ENCODE results near the gene PANK2. TPM values are rescaled to one million over a fixed set of nuclear protein-coding genes. Genes with fewer than 3 reads are reported as not detected.

Gene PANK2
- total and polyA plus RNA-seq, 10 of the 15 experiments (the other 5 are each of a cell fraction or from before 2014, with no cell fraction given), result 13.2 to 43.4 (median 33.3) TPM

DNA sequence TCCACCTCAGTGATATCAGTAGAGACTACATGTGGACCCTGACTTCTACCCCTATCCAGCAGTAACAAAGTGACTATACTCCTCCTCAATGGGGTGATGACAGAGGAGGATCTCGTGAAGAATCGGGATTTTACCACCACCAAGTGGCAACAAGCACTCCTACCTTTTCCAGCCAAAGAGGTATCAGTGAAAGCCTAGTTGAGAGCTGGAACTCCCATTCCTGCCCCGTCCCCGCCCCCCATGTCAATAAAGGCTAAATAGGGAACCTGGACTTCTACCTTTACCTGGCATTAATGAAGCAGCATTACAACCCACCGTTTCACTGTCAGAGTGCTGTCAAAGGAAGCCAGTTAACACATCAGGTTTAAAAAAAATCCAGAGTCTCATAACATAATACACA is 80.8 kb downstream of the PANK2 start:
- H4K20me1 ChIP-seq (ENCODE audit: control insufficient read depth, insufficient read depth), result no peaks in the 10 kb centered on the region
- DNase-seq (ENCODE audit: low read depth, low spot score) (no peak), ATAC-seq (no peak), FAIRE-seq (no peak)
- in situ Hi-C loops (cut with MboI) (no loop called here), intact Hi-C loops (cut with micrococcal nuclease; ENCODE audit: unreplicated experiment) (no loop called here)
- no peak overlapping the region for H2AFZ ChIP-seq (ENCODE audit: control insufficient read depth, low read depth, low read length)
- RAD21 ChIA-PET (ENCODE audit: unreplicated experiment), result no interaction called here
- H3K36me3 ChIP-seq (ENCODE audit: control insufficient read depth in 2 of 2, insufficient read depth in 2 of 2, low read length in 1 of 2), result no peaks in the 10 kb centered on the region
- no peak overlapping the region for H3K4me2 ChIP-seq (ENCODE audit: control insufficient read depth, insufficient read depth)
- no peak overlapping the region for H3K9ac ChIP-seq (ENCODE audit: control insufficient read depth, insufficient read depth, low read length)
- CTCF ChIA-PET, result no interaction called here
- H3K9me3 ChIP-seq (replicated peaks; ENCODE audit: control insufficient read depth, insufficient read depth, low read length), result no peaks in the 10 kb centered on the region
- no peaks in the 10 kb centered on the region for H3K27me3 ChIP-seq (replicated peaks in 1 of 2; ENCODE audit: control insufficient read depth in 2 of 2, insufficient read depth in 2 of 2, low read length in 1 of 2)
- no peaks in the 10 kb centered on the region for H3K79me2 ChIP-seq (ENCODE audit: control insufficient read depth, insufficient read depth, low read length)
- H3K4me1 ChIP-seq (ENCODE audit: control insufficient read depth, insufficient read depth, low read length), result no peaks in the 10 kb centered on the region
- no peak overlapping the region for H3K27ac ChIP-seq (ENCODE audit: control insufficient read depth, insufficient read depth)
- no TSS peak for BruUV-seq (replicated peaks)
- SMC1A ChIA-PET (ENCODE audit: uncharacterized antibody, unreplicated experiment), result interaction anchor here (0.6 kb wide), 1 partner anchor 87 kb away, joined by 3 read pairs; no protein-coding TSS in a partner anchor
- 47% methylated on average over 5 of the region's 5 CpGs for WGBS (ENCODE audit: insufficient coverage, insufficient replicate concordance, low lambda C conversion rate, missing lambda C conversion rate)
- POLR2A ChIA-PET, result no interaction called here
- no peak for TF ChIP-seq ZNF384 (IDR thresholded peaks at IDR 0.05; ENCODE audit: borderline replicate concordance, low read depth, low read length)
- TF ChIP-seq, protein P1, sequence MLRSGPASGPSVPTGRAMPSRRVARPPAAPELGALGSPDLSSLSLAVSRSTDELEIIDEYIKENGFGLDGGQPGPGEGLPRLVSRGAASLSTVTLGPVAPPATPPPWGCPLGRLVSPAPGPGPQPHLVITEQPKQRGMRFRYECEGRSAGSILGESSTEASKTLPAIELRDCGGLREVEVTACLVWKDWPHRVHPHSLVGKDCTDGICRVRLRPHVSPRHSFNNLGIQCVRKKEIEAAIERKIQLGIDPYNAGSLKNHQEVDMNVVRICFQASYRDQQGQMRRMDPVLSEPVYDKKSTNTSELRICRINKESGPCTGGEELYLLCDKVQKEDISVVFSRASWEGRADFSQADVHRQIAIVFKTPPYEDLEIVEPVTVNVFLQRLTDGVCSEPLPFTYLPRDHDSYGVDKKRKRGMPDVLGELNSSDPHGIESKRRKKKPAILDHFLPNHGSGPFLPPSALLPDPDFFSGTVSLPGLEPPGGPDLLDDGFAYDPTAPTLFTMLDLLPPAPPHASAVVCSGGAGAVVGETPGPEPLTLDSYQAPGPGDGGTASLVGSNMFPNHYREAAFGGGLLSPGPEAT (IDR thresholded peaks at IDR 0.05; ENCODE audit: low read depth), result no peak
- TF ChIP-seq POLR2AphosphoS5 (IDR thresholded peaks at IDR 0.05; ENCODE audit: low read length), result no peak
- TF ChIP-seq, protein P2, sequence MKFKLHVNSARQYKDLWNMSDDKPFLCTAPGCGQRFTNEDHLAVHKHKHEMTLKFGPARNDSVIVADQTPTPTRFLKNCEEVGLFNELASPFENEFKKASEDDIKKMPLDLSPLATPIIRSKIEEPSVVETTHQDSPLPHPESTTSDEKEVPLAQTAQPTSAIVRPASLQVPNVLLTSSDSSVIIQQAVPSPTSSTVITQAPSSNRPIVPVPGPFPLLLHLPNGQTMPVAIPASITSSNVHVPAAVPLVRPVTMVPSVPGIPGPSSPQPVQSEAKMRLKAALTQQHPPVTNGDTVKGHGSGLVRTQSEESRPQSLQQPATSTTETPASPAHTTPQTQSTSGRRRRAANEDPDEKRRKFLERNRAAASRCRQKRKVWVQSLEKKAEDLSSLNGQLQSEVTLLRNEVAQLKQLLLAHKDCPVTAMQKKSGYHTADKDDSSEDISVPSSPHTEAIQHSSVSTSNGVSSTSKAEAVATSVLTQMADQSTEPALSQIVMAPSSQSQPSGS (IDR thresholded peaks at IDR 0.05; ENCODE audit: low read length), result no peak
- TF ChIP-seq HDGF (IDR thresholded peaks at IDR 0.05), result no peak
- no peak for TF ChIP-seq PAX8 (IDR thresholded peaks at IDR 0.05)
- no peak for TF ChIP-seq ZNF207 (IDR thresholded peaks at IDR 0.05; ENCODE audit: borderline replicate concordance)
- TF ChIP-seq, protein P3, sequence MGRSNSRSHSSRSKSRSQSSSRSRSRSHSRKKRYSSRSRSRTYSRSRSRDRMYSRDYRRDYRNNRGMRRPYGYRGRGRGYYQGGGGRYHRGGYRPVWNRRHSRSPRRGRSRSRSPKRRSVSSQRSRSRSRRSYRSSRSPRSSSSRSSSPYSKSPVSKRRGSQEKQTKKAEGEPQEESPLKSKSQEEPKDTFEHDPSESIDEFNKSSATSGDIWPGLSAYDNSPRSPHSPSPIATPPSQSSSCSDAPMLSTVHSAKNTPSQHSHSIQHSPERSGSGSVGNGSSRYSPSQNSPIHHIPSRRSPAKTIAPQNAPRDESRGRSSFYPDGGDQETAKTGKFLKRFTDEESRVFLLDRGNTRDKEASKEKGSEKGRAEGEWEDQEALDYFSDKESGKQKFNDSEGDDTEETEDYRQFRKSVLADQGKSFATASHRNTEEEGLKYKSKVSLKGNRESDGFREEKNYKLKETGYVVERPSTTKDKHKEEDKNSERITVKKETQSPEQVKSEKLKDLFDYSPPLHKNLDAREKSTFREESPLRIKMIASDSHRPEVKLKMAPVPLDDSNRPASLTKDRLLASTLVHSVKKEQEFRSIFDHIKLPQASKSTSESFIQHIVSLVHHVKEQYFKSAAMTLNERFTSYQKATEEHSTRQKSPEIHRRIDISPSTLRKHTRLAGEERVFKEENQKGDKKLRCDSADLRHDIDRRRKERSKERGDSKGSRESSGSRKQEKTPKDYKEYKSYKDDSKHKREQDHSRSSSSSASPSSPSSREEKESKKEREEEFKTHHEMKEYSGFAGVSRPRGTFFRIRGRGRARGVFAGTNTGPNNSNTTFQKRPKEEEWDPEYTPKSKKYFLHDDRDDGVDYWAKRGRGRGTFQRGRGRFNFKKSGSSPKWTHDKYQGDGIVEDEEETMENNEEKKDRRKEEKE (IDR thresholded peaks at IDR 0.05), result no peak
- no peak for TF ChIP-seq MAX (IDR thresholded peaks at IDR 0.05; ENCODE audit: low read depth, low read length)
- no peak for TF ChIP-seq POLR2A (IDR thresholded peaks at IDR 0.05; ENCODE audit: low read depth, low read length)
- TF ChIP-seq KDM1A (IDR thresholded peaks at IDR 0.05; ENCODE audit: borderline replicate concordance), result no peak
- TF ChIP-seq, protein P4, sequence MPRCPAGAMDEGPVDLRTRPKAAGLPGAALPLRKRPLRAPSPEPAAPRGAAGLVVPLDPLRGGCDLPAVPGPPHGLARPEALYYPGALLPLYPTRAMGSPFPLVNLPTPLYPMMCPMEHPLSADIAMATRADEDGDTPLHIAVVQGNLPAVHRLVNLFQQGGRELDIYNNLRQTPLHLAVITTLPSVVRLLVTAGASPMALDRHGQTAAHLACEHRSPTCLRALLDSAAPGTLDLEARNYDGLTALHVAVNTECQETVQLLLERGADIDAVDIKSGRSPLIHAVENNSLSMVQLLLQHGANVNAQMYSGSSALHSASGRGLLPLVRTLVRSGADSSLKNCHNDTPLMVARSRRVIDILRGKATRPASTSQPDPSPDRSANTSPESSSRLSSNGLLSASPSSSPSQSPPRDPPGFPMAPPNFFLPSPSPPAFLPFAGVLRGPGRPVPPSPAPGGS (IDR thresholded peaks at IDR 0.05; ENCODE audit: borderline replicate concordance, insufficient read depth, low read depth, low read length, poor library complexity, severe bottlenecking), result no peak
- H3K4me3 ChIP-seq, result no peak overlapping the region

All from GM12878 (cell line).